Omental fat pad (tissue), 4 donors: Measurements from ENCODE around the gene DGKH. TPM values are rescaled to one million over a fixed set of nuclear protein-coding genes. Genes with fewer than 3 reads are reported as not detected.

Experiments used
- ATAC-seq: fragments of 150-250 bp; one replicate; pipeline ENCODE4 v1.9.1; 2016; ENCODE audit warnings: mild to moderate bottlenecking, moderate library complexity; ENCODE audit not compliant: low FRiP score
- DNase-seq: peaks from one replicate; pipeline ENCODE4 v3.0.0-alpha.2; 2019; ENCODE audit warnings: low spot score
- total RNA-seq, 4 donors: library from RNA; depleted of rRNA; stranded (reverse); fragments of >200 nt; gene quantifications; one replicate each; pipeline ENCODE4 v1.1.0, GENCODE V29; 2016
- TF ChIP-seq, protein P1 (sequence below), 3 donors: fragments of 450-650 bp; IDR thresholded peaks; one replicate each; pipeline ENCODE4 v1.5.1; 2016 to 2017; ENCODE audit warnings: antibody characterized with exemption in 3 of 3, mild to moderate bottlenecking in 3 of 3, moderate library complexity in 2 of 3

DGKH gene
- total RNA-seq, 4 donors from 2014 or later = 9.7 to 24.7 (median 17.6) TPM

DNA sequence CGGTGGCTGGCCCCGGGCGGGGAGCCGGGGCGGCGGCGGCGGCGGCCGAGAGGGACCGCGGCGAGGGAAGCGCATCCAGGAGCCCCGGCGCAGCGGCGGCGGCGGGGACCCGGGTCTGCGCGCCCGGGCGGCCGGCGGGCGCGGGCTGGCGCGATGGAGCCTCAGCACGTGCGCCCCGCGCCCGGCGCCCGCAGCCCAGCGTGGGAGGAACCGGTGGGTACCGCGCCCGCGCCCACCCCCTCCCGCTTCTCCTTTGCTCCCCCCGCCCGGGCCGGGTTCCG, 7.8 kb upstream of the DGKH start:
- ATAC-seq = no peak
- DNase-seq = no peak
- TF ChIP-seq, protein P1, sequence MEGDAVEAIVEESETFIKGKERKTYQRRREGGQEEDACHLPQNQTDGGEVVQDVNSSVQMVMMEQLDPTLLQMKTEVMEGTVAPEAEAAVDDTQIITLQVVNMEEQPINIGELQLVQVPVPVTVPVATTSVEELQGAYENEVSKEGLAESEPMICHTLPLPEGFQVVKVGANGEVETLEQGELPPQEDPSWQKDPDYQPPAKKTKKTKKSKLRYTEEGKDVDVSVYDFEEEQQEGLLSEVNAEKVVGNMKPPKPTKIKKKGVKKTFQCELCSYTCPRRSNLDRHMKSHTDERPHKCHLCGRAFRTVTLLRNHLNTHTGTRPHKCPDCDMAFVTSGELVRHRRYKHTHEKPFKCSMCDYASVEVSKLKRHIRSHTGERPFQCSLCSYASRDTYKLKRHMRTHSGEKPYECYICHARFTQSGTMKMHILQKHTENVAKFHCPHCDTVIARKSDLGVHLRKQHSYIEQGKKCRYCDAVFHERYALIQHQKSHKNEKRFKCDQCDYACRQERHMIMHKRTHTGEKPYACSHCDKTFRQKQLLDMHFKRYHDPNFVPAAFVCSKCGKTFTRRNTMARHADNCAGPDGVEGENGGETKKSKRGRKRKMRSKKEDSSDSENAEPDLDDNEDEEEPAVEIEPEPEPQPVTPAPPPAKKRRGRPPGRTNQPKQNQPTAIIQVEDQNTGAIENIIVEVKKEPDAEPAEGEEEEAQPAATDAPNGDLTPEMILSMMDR (IDR thresholded peaks at IDR 0.05) = no peak

DNA sequence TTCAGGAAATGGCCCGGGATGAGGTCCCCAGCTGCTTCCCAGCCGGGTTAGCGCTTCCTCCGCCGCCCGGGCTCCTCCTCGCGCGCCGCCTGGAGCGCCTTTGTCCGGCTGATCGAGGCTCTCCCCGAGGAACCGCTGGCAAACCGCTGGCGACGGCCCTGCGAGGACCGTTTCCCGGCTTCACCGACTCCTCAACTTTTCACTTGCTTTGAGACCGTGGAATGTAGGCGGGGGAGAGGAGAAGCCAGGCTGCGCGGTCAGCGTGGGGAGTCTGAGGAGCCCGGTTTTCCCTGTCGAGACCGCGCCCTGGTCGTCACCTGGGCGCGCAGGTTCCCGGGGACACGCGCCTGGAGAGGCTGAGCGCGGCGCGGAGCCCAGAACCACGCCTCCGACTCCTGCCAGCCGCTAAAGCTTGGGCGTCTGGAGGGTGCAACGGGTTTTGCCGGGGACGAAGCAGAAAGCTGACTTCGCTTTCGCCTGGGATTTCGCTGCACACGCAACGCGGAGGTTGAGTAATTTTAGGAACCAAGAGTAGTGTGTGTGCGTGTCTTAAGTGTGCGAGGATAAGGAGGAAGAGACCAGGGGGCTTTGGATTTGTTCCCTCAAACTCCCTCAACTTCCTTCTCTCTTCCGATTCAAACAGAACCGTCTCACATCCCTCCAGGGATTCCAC, 7.3 kb upstream of the DGKH start:
- peak; percentile 44 for ATAC-seq
- DNase-seq = no peak
- TF ChIP-seq, protein P1 (IDR thresholded peaks at IDR 0.05) = no peak

DNA sequence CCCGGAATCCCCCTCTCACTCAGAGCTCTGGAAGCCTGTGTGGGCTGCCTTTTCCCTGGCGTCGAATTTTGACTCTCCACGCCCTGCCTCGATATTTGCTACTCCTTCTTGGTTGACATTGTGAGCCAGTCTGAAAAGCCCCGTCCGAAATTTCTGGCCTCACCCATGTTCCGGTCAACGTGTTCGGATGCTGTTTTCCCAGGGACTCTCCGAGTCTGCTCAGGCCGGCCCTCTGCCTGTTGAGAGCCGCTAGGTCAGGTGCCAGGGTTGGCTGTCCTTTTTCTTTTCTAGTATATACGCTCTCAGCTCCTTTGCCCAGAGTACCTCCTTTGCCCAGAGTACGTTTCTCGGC, 6.8 kb upstream of the DGKH start:
- ATAC-seq (peak; percentile 53), DNase-seq (peak; percentile 24)
- TF ChIP-seq, protein P1 (IDR thresholded peaks at IDR 0.05) = no peak

DNA sequence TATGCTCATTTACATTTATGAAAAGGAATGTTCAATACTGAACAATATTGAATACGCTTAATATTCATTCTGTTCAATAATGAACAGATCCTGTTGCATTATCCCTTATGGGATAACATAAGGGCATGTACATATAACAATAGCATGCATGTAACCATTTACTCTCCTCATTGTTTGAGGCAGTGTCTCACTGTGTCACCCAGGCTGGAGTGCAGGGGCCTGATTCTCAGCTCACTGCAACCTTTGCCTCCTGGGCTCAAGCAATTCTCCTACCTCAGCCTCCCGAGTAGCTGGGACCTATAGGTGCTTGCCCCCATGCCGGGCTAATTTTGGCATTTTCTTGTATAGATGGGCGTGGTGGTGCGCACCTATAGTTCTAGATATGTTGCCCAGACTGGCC, 4.8 kb upstream of the DGKH start:
- no peak for ATAC-seq
- TF ChIP-seq, protein P1 (IDR thresholded peaks at IDR 0.05) = no peak
- DNase-seq = no peak

DNA sequence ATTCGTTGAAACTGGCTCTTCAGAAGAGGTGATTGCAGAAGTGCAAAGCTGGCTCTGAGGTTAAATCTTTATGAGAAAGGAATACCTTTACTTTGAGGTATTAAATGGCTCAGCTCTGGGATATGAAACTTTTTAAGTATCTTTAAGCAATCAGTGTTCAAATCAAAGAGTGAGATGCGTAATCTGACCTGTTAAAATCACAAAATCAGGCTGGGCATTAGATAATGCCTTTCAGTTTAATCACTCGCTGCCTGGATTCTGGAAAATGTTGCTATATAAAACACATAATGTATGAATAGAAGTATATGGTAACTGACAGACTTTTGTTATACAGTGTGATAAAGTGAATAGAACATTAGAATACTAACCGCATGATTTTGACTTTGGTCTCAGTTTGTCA, 2.0 kb upstream of the DGKH start:
- TF ChIP-seq, protein P1 (IDR thresholded peaks at IDR 0.05) = no peak
- ATAC-seq (no peak), DNase-seq (no peak)

DNA sequence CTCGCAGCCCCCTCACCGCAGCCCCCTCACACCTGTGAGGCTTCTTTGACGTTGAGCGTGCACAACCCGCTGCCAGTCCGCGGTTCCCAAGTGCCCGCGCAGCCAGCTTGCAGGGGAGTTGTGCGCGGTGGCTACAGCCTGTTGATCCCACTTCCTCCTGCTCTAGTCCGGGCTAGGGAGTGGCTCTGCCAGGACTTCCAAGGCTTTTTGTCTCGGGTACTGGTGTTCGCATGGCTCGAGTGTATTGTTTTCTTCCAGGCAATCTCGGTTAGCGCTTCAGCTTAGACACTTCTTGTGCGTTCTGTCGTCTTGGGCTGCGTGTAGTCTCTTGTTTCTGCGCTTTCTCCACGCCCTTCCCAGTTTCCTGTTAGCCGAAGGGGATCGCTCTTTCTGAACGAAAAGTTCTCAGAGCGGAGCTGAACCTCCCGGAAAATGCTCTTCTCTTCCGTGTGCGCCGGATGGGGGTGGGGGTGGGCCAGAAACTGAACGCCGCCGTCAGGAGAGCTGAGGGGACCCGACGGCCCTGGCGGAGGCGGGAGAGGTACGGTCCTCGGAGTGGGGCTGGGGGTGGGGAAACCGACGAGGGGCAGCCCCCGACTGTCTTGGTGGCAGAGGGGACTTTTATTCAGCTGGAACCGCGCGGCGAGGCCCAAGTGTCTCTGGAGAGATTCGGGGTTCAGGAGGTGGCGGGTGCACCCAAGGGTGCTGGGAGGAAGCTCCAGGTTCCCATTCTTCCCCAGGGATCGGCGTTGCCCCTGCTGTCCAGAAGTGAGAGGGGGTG, 697 bp upstream of the DGKH start:
- ATAC-seq = peak; percentile 48
- TF ChIP-seq, protein P1 (IDR thresholded peaks at IDR 0.05) = no peak
- DNase-seq = peak; percentile 28
